ENCODE results near the gene CSNK2A2.

DNA sequence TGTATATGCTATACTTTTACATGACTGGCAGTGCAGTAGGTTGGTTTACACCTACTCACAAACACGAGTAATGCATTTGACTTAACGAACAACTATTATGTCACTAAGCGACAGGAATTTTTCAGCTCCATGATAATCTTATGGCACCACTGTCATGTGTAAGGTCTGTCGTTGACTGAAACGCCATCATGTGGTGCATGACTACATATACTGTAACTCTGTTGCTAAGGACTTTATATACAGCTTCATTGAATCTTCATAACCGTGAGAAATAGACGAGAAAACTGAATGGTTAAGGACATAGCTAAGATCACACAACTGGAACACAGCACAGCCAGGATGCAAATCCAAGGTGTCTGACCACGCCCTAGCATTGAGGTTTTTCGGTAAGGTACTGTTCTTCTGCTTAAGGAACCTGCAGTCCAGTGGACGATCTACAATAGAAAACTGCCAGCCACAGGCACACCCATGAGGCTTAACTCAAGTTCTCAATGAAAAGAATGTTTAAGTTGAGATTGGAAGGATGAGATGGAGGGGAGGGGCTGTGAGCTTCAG is 72.0 kb downstream of the CSNK2A2 start:
- TF ChIP-seq, protein P1, sequence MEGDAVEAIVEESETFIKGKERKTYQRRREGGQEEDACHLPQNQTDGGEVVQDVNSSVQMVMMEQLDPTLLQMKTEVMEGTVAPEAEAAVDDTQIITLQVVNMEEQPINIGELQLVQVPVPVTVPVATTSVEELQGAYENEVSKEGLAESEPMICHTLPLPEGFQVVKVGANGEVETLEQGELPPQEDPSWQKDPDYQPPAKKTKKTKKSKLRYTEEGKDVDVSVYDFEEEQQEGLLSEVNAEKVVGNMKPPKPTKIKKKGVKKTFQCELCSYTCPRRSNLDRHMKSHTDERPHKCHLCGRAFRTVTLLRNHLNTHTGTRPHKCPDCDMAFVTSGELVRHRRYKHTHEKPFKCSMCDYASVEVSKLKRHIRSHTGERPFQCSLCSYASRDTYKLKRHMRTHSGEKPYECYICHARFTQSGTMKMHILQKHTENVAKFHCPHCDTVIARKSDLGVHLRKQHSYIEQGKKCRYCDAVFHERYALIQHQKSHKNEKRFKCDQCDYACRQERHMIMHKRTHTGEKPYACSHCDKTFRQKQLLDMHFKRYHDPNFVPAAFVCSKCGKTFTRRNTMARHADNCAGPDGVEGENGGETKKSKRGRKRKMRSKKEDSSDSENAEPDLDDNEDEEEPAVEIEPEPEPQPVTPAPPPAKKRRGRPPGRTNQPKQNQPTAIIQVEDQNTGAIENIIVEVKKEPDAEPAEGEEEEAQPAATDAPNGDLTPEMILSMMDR (IDR thresholded peaks at IDR 0.05): no peak
- TF ChIP-seq EP300 (IDR thresholded peaks at IDR 0.05; ENCODE audit: low read depth) (no peak), POLR2A (IDR thresholded peaks at IDR 0.05) (no peak)
